GM12873 (cell line): Measurements from ENCODE around the gene VSX1.

ENCODE experiments used
- CTCF ChIP-seq: IDR thresholded peaks from 2 replicates; pipeline ENCODE4 v1.5.1; 2012; ENCODE audit warnings: low read depth, mild to moderate bottlenecking, moderate library complexity, low read length, control low read depth; ENCODE audit not compliant: insufficient read depth; ENCODE audit errors: missing control alignments

VSX1 gene

GRCh38 chr20:25033265-25033923 lies 48.5 kb downstream of the VSX1 start:
- no peak for TF ChIP-seq CTCF

- TF ChIP-seq CTCF = no peak
These were observed 49.3 kb downstream of the VSX1 start for GRCh38 chr20:25032478-25033264.

GRCh38 chr20:25032065-25032477 lies 49.9 kb downstream of the VSX1 start:
- no peak for TF ChIP-seq CTCF

- TF ChIP-seq CTCF = no peak
These were observed 50.7 kb downstream of the VSX1 start for GRCh38 chr20:25031241-25031640.

- no peak for TF ChIP-seq CTCF
These were observed 51.2 kb downstream of the VSX1 start for GRCh38 chr20:25030649-25031207.

- TF ChIP-seq CTCF = no peak
These were observed 51.8 kb downstream of the VSX1 start for GRCh38 chr20:25030007-25030648.
